ENCODE measurements around the gene NAPA. TPM values are rescaled to one million over a fixed set of nuclear protein-coding genes. Genes with fewer than 3 reads are reported as not detected.

The NAPA gene
- total RNA-seq (2013) = 78.3 TPM
- polyA plus RNA-seq = 100 to 1,000 TPM in 2 of 3 donors, 10 to 100 TPM in 1; 77.5 to 135 (median 111) TPM
- polyA minus RNA-seq = 92.4 and 137 TPM in 2 replicates
- total RNA-seq = 56.0 to 84.4 (median 65.3) reads per million in 11 experiments

- H2AFZ ChIP-seq (ENCODE audit: insufficient read depth, low read depth, low read length, poor library complexity, severe bottlenecking) = peak within 1 kb of the TSS; percentile 84
- peaks cover 44% of the 10 kb centered on the region for H4K20me1 ChIP-seq (ENCODE audit: insufficient read depth, low read length)
- no peaks in the 10 kb centered on the region for H3K9me3 ChIP-seq (replicated peaks in 1 of 2; ENCODE audit: control insufficient read depth in 1 of 2, insufficient read depth in 1 of 2, low read length in 2 of 2)
- Mint-ChIP-seq H3K36me3 (peaks cover 21 to 30% of the 10 kb centered on the region in 2 donors), H3K9me3 (no peaks in the 10 kb centered on the region), H3K27me3 (ENCODE audit: low read depth in 3 of 3) (peaks cover 0 to 13% (median 7%) of the 10 kb centered on the region in 3 donors), H3K4me1 (peaks cover 46% of the 10 kb centered on the region), H3K4me3 (peak within 1 kb of the TSS; percentile 98), H3K27ac (peak within 1 kb of the TSS; percentile 98 to 100 (median 99))
- peak within 1 kb of the TSS; percentile 84 for H3K4me2 ChIP-seq (replicated peaks; ENCODE audit: extremely low read depth, low read length, poor library complexity, severe bottlenecking)
- no peaks in the 10 kb centered on the region for H3K27me3 ChIP-seq (ENCODE audit: control insufficient read depth in 2 of 2, insufficient read depth in 2 of 2, low read length in 2 of 2)
- peak within 1 kb of the TSS; percentile 98 for H3K9ac ChIP-seq (ENCODE audit: insufficient read depth, low read length, poor library complexity, severe bottlenecking)
- intact Hi-C loops (cut with micrococcal nuclease) = loop anchor here (1.0 to 10.0 kb wide), 8 partner anchors 30 to 240 kb away; partner anchors contain the start of genes KPTN (in 2 of the 2), INAFM1 (in 1 of the 2) and NOP53 (in 1 of the 2)
- under 1% methylated on average over 78 of the region's 78 CpGs for WGBS (ENCODE audit: insufficient coverage)
- peak within 1 kb of the TSS; percentile 98 to 100 for H3K27ac ChIP-seq (ENCODE audit: low read depth in 1 of 2, low read length in 2 of 2)
- H3K79me2 ChIP-seq (ENCODE audit: insufficient read depth, low read length) = peaks cover 48% of the 10 kb centered on the region
- no peak for TF ChIP-seq CTCF (IDR thresholded peaks at IDR 0.05)
- peak; percentile 100 for DNase-seq
- peaks cover 4 to 22% of the 10 kb centered on the region in 2 donors for H3K36me3 ChIP-seq (replicated peaks in 1 of 2; ENCODE audit: control insufficient read depth in 1 of 2, insufficient read depth in 2 of 2, low read length in 2 of 2)
- peaks cover 31 to 33% of the 10 kb centered on the region in 2 donors for H3K4me1 ChIP-seq (ENCODE audit: control insufficient read depth in 1 of 2, insufficient read depth in 2 of 2, low read length in 2 of 2)
- H3K4me3 ChIP-seq (replicated peaks in 1 of 3; ENCODE audit: low read depth in 2 of 3, low read length in 3 of 3) = peak within 1 kb of the TSS; percentile 84 to 99 (median 99)
Observed at GRCh38 chr19:47514869-47515588, at the start of gene NAPA. TSS of gene NAPA (minus strand) at chr19:47515063. CDS start at chr19:47514940, 123 bp downstream.

- Histone ChIP-seq H2AFZ (ENCODE audit: insufficient read depth, low read depth, low read length, poor library complexity, severe bottlenecking) (no peak overlapping the region), H3K79me2 (ENCODE audit: insufficient read depth, low read length) (no peaks in the 10 kb centered on the region), H3K9me3 (replicated peaks in 1 of 2; ENCODE audit: control insufficient read depth in 1 of 2, insufficient read depth in 1 of 2, low read length in 2 of 2) (no peaks in the 10 kb centered on the region), H4K20me1 (ENCODE audit: insufficient read depth, low read length) (no peaks in the 10 kb centered on the region), H3K9ac (ENCODE audit: insufficient read depth, low read length, poor library complexity, severe bottlenecking) (no peak overlapping the region), H3K27me3 (ENCODE audit: control insufficient read depth in 2 of 2, insufficient read depth in 2 of 2, low read length in 2 of 2) (no peaks in the 10 kb centered on the region), H3K4me3 (replicated peaks in 1 of 3; ENCODE audit: low read depth in 2 of 3, low read length in 3 of 3) (no peak overlapping the region), H3K4me1 (ENCODE audit: control insufficient read depth in 1 of 2, insufficient read depth in 2 of 2, low read length in 2 of 2) (no peaks in the 10 kb centered on the region), H3K27ac (ENCODE audit: low read depth in 1 of 2, low read length in 2 of 2) (no peak overlapping the region), H3K36me3 (replicated peaks in 1 of 2; ENCODE audit: control insufficient read depth in 1 of 2, insufficient read depth in 2 of 2, low read length in 2 of 2) (no peaks in the 10 kb centered on the region), H3K4me2 (replicated peaks; ENCODE audit: extremely low read depth, low read length, poor library complexity, severe bottlenecking) (no peak overlapping the region)
- DNase-seq = no peak
- H3K36me3 Mint-ChIP-seq = no peaks in the 10 kb centered on the region
- H3K4me3 Mint-ChIP-seq = no peak overlapping the region
- WGBS (ENCODE audit: insufficient coverage) = 96% methylated on average over 3 of the region's 3 CpGs
- no peak for TF ChIP-seq CTCF (IDR thresholded peaks at IDR 0.05)
- intact Hi-C loops (cut with micrococcal nuclease) = no loop called here
- H3K27me3 Mint-ChIP-seq (ENCODE audit: low read depth in 3 of 3) = peaks cover 8 to 13% (median 9%) of the 10 kb centered on the region in 3 donors
- H3K4me1 Mint-ChIP-seq = no peaks in the 10 kb centered on the region
- no peak overlapping the region for H3K27ac Mint-ChIP-seq
- H3K9me3 Mint-ChIP-seq = no peaks in the 10 kb centered on the region
Observed at GRCh38 chr19:47564081-47564480, 49.2 kb upstream of the NAPA start.

All from CD14-positive monocyte (primary cell).